ENCODE results near the gene ZBTB32. TPM values are rescaled to one million over a fixed set of nuclear protein-coding genes. Genes with fewer than 3 reads are reported as not detected.

Gene ZBTB32
- total RNA-seq, 4 donors from 2014 or later, result 2.5 TPM; not detected in 3

DNA sequence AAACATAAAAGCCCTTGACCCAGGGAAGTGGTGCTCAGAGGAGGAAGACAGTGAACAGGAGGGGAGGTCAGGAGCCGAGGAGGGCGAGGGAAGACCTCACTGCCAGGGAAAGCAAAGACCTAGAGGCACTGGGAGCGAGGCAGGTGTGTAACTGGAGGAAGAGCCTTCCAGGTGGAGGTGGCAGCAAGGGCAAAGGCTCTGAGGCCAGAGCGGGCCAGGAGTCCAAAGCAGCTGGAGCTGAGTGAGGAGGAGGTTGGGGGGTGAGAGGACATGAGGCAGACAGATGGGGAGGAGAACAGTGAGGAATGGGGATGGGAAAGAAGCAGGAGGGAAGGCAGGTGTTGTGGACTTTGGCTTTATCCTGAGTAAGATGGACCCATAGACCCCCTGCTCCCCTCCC is 34.4 kb upstream of the ZBTB32 start:
- H3K4me3 ChIP-seq, result no peak overlapping the region
- DNase-seq, result no peak
- H3K4me1 ChIP-seq, result peaks cover 0 to 6% (median 0%) of the 10 kb centered on the region in 4 donors
- H3K36me3 ChIP-seq, result peaks cover 0 to 4% (median 0%) of the 10 kb centered on the region in 3 donors
- TF ChIP-seq, protein P1, sequence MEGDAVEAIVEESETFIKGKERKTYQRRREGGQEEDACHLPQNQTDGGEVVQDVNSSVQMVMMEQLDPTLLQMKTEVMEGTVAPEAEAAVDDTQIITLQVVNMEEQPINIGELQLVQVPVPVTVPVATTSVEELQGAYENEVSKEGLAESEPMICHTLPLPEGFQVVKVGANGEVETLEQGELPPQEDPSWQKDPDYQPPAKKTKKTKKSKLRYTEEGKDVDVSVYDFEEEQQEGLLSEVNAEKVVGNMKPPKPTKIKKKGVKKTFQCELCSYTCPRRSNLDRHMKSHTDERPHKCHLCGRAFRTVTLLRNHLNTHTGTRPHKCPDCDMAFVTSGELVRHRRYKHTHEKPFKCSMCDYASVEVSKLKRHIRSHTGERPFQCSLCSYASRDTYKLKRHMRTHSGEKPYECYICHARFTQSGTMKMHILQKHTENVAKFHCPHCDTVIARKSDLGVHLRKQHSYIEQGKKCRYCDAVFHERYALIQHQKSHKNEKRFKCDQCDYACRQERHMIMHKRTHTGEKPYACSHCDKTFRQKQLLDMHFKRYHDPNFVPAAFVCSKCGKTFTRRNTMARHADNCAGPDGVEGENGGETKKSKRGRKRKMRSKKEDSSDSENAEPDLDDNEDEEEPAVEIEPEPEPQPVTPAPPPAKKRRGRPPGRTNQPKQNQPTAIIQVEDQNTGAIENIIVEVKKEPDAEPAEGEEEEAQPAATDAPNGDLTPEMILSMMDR (IDR thresholded peaks at IDR 0.05), result no peak
- no peak for TF ChIP-seq POLR2A (IDR thresholded peaks at IDR 0.05)
- no peak overlapping the region for H3K27ac ChIP-seq
- H3K9me3 ChIP-seq, result no peaks in the 10 kb centered on the region
- no peaks in the 10 kb centered on the region for H3K27me3 ChIP-seq

GRCh38 chr19:35670686-35671085 is 33.7 kb upstream of the ZBTB32 start:
- Histone ChIP-seq H3K27ac (no peak overlapping the region), H3K9me3 (no peaks in the 10 kb centered on the region), H3K36me3 (no peaks in the 10 kb centered on the region), H3K27me3 (no peaks in the 10 kb centered on the region), H3K4me1 (peaks cover 0 to 6% (median 0%) of the 10 kb centered on the region in 4 donors), H3K4me3 (no peak overlapping the region)
- TF ChIP-seq, protein P1 (IDR thresholded peaks at IDR 0.05), result no peak
- no peak for TF ChIP-seq POLR2A (IDR thresholded peaks at IDR 0.05)
- no peak for DNase-seq

GRCh38 chr19:35671818-35672217 is 32.5 kb upstream of the ZBTB32 start:
- no peaks in the 10 kb centered on the region for H3K27me3 ChIP-seq
- no peak overlapping the region for H3K27ac ChIP-seq
- no peaks in the 10 kb centered on the region for H3K36me3 ChIP-seq
- no peak for TF ChIP-seq POLR2A (IDR thresholded peaks at IDR 0.05)
- TF ChIP-seq, protein P1 (IDR thresholded peaks at IDR 0.05), result no peak
- no peak overlapping the region for H3K4me3 ChIP-seq
- H3K9me3 ChIP-seq, result no peaks in the 10 kb centered on the region
- peaks cover 0 to 6% (median 0%) of the 10 kb centered on the region in 4 donors for H3K4me1 ChIP-seq
- no peak for DNase-seq

GRCh38 chr19:35673121-35673804 is 31.1 kb upstream of the ZBTB32 start:
- TF ChIP-seq, protein P1 (IDR thresholded peaks at IDR 0.05), result no peak
- no peak for TF ChIP-seq POLR2A (IDR thresholded peaks at IDR 0.05)
- Histone ChIP-seq H3K27me3 (no peaks in the 10 kb centered on the region), H3K27ac (no peak overlapping the region), H3K4me3 (peak overlapping the region; percentile 17 to 45 (median 32)), H3K4me1 (peaks cover 0 to 6% (median 0%) of the 10 kb centered on the region in 4 donors), H3K9me3 (no peaks in the 10 kb centered on the region), H3K36me3 (no peaks in the 10 kb centered on the region)
- peak in 1 of 3 donors; percentile 58 for DNase-seq

- peaks cover 0 to 6% (median 0%) of the 10 kb centered on the region in 4 donors for H3K4me1 ChIP-seq
- DNase-seq, result no peak
- no peaks in the 10 kb centered on the region for H3K36me3 ChIP-seq
- no peak for TF ChIP-seq POLR2A (IDR thresholded peaks at IDR 0.05)
- TF ChIP-seq, protein P1 (IDR thresholded peaks at IDR 0.05), result no peak
- H3K27me3 ChIP-seq, result no peaks in the 10 kb centered on the region
- no peak overlapping the region for H3K4me3 ChIP-seq
- no peak overlapping the region for H3K27ac ChIP-seq
- no peaks in the 10 kb centered on the region for H3K9me3 ChIP-seq
Observed at GRCh38 chr19:35675589-35676140, 28.7 kb upstream of the ZBTB32 start.
